A673 (cell line): Measurements from ENCODE around the gene IGF1. TPM values are rescaled to one million over a fixed set of nuclear protein-coding genes. Genes with fewer than 3 reads are reported as not detected.

Experiments used
- BruUV-seq: library from RNA; stranded (reverse); fragments of 400-500 nt; replicated peaks from 2 replicates; lab custom pipeline; 2021; lab: Mats Ljungman, UMichigan
- CTCF ChIA-PET: fragments of 300-600 bp; sonication (Branson Sonifier 250); formaldehyde crosslinking; loops from one replicate; lab custom pipeline; 2022; ENCODE audit warnings: antibody characterized with exemption; lab: Charles Lee
- POLR2A ChIA-PET: fragments of 300-600 bp; sonication (Branson Sonifier 250); formaldehyde crosslinking; loops from one replicate; lab custom pipeline; 2022; ENCODE audit warnings: antibody characterized with exemption; ENCODE audit not compliant: low non-redundant PET; lab: Charles Lee
- DNase-seq: peaks from one replicate; pipeline ENCODE4 v3.0.0-alpha.2; 2015; ENCODE audit warnings: low spot score
- H3K27ac ChIP-seq: fragments of 200-600 bp; sonication (generic); 2 replicates; pipeline ENCODE4 v1.5.1; 2016; ENCODE audit warnings: mixed run types, low read depth, mild to moderate bottlenecking, mixed read lengths, antibody characterized with exemption, low read length; ENCODE audit not compliant: poor library complexity, severe bottlenecking
- H3K27me3 ChIP-seq: fragments of 200-600 bp; sonication (generic); replicated peaks from 2 replicates; pipeline ENCODE4 v1.6.1; 2017; ENCODE audit warnings: mixed run types, low read depth, mild to moderate bottlenecking, mixed read lengths, antibody characterized with exemption, low read length; ENCODE audit not compliant: insufficient read depth, poor library complexity
- H3K36me3 ChIP-seq: fragments of 200-600 bp; sonication (generic); 2 replicates; pipeline ENCODE4 v1.6.1; 2016; ENCODE audit warnings: mixed run types, mild to moderate bottlenecking, mixed read lengths, antibody characterized with exemption, low read length; ENCODE audit not compliant: insufficient read depth, poor library complexity, severe bottlenecking
- H3K4me1 ChIP-seq: fragments of 200-600 bp; sonication (generic); 2 replicates; pipeline ENCODE4 v1.6.1; 2017; ENCODE audit warnings: mixed run types, mild to moderate bottlenecking, mixed read lengths, antibody characterized with exemption, low read length; ENCODE audit not compliant: insufficient read depth, poor library complexity, severe bottlenecking
- H3K4me3 ChIP-seq: fragments of 200-600 bp; sonication (generic); 2 replicates; pipeline ENCODE4 v1.5.1; 2016; ENCODE audit warnings: low read depth, mixed run types, mild to moderate bottlenecking, mixed read lengths, low read length; ENCODE audit not compliant: poor library complexity, severe bottlenecking
- H3K9me3 ChIP-seq: fragments of 200-600 bp; sonication (generic); 2 replicates; pipeline ENCODE4 v1.6.1; 2016; ENCODE audit warnings: mixed run types, low read depth, mild to moderate bottlenecking, mixed read lengths, antibody characterized with exemption, low read length; ENCODE audit not compliant: poor library complexity, severe bottlenecking
- EZH2 ChIP-seq: fragments of 200-600 bp; sonication (generic); IDR thresholded peaks from 2 replicates; pipeline ENCODE4 v1.6.1; 2017; ENCODE audit warnings: borderline replicate concordance, low read depth, mild to moderate bottlenecking, mixed read lengths, antibody characterized with exemption, low read length; ENCODE audit not compliant: poor library complexity, severe bottlenecking
- intact Hi-C: fragments of 100-400 bp; cut with micrococcal nuclease; formaldehyde crosslinking; loops from one replicate; pipeline ENCODE4 v1.10.0; 2022; ENCODE audit not compliant: unreplicated experiment
- total RNA-seq: library from RNA; stranded (reverse); gene quantifications from 2 replicates; pipeline ENCODE4 v1.2.3, GENCODE V29; 2021
- TF ChIP-seq, protein P1 (sequence below): fragments of 300-800, 200-600 bp; sonication (generic); conservative IDR thresholded peaks from 2 replicates; pipeline ENCODE4 v1.5.1; 2017; ENCODE audit warnings: low read depth, mild to moderate bottlenecking, antibody characterized with exemption, low read length, moderate library complexity, mixed read lengths

IGF1 gene
- total RNA-seq, 1 experiment from 2014 or later: 16.4 TPM

GRCh38 chr12:102526656-102527055, 46.3 kb upstream of the IGF1 start:
- Histone ChIP-seq H3K4me3 (no peak overlapping the region), H3K9me3 (no peaks in the 10 kb centered on the region), H3K27me3 (peaks cover 15% of the 10 kb centered on the region), H3K36me3 (no peaks in the 10 kb centered on the region), H3K4me1 (no peaks in the 10 kb centered on the region), H3K27ac (no peak overlapping the region)
- no peak for DNase-seq
- CTCF ChIA-PET: no interaction called here
- intact Hi-C loops: no loop called here
- POLR2A ChIA-PET: no interaction called here
- no TSS peak for BruUV-seq
- TF ChIP-seq, protein P1, sequence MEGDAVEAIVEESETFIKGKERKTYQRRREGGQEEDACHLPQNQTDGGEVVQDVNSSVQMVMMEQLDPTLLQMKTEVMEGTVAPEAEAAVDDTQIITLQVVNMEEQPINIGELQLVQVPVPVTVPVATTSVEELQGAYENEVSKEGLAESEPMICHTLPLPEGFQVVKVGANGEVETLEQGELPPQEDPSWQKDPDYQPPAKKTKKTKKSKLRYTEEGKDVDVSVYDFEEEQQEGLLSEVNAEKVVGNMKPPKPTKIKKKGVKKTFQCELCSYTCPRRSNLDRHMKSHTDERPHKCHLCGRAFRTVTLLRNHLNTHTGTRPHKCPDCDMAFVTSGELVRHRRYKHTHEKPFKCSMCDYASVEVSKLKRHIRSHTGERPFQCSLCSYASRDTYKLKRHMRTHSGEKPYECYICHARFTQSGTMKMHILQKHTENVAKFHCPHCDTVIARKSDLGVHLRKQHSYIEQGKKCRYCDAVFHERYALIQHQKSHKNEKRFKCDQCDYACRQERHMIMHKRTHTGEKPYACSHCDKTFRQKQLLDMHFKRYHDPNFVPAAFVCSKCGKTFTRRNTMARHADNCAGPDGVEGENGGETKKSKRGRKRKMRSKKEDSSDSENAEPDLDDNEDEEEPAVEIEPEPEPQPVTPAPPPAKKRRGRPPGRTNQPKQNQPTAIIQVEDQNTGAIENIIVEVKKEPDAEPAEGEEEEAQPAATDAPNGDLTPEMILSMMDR: no peak
- no peak for TF ChIP-seq EZH2

DNA sequence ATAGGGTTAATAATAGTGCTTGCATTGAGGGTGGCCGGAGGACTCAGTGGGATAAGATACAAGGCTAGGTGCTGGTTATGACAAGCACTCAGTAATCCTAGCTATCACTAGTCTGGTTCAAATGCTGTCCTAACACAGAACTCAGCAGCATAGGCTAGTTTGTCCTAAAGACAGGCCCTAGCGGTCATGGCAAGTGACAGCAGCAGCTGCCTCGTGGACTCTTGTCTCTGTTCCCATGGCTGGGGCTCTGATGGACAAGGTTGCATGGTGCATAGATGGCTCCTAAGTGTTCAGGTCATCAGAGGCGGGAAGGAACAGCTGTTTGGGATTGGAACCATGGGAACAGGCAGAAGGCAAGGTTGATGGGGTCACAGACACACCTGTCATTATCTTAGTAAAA, 42.4 kb upstream of the IGF1 start:
- H3K4me1 ChIP-seq: no peaks in the 10 kb centered on the region
- H3K27me3 ChIP-seq: peaks cover 4% of the 10 kb centered on the region
- no TSS peak for BruUV-seq
- ChIA-PET POLR2A (no interaction called here), CTCF (no interaction called here)
- H3K4me3 ChIP-seq: no peak overlapping the region
- H3K36me3 ChIP-seq: no peaks in the 10 kb centered on the region
- no peak for TF ChIP-seq EZH2
- TF ChIP-seq, protein P1: no peak
- no peaks in the 10 kb centered on the region for H3K9me3 ChIP-seq
- intact Hi-C loops: no loop called here
- H3K27ac ChIP-seq: no peak overlapping the region
- no peak for DNase-seq

DNA sequence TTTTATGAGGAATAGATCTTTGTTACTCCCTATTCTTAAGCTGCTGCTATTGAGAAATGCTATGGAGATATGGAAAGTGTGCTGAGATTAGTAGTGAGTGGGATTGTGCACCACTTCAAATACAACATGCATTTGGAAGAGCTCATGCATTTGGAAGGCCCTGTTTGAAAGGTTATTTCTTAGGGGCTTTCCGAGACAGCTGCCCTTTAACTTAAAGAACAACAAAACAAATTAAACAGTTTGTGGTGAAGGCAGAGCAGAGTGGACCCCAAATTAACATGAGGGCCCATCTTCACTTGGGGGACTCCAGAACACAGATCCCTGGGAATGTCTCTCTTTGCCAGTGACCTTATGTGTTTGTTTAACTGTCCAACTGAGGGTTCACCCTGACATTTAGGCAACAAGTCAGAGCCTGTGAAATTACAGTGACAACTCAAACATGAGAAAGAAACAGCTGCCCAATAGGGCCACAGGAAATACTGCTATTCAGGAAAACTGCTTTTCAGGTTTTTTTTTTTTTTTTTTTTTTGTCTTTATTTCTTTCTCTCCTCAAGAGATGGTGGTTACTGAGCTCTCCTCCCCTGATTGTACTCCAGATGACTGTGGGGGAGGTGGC, 41.4 kb upstream of the IGF1 start:
- BruUV-seq: no TSS peak
- Histone ChIP-seq H3K27me3 (peaks cover 4% of the 10 kb centered on the region), H3K4me3 (no peak overlapping the region), H3K4me1 (no peaks in the 10 kb centered on the region), H3K27ac (no peak overlapping the region), H3K36me3 (no peaks in the 10 kb centered on the region), H3K9me3 (no peaks in the 10 kb centered on the region)
- no peak for DNase-seq
- ChIA-PET CTCF (interaction anchor here (0.7 kb wide), 1 partner anchor 222 kb away, joined by 4 read pairs; no protein-coding TSS in a partner anchor), POLR2A (interaction anchor here (0.6 kb wide), 1 partner anchor 51 kb away, joined by 3 read pairs; no protein-coding TSS in a partner anchor)
- intact Hi-C loops: no loop called here
- TF ChIP-seq, protein P1: no peak
- no peak for TF ChIP-seq EZH2
